ENCODE measurements around the gene VWA8.

GRCh38 chr13:41780715-41781706, 179.9 kb downstream of the VWA8 start:
- TF ChIP-seq RXRA (IDR thresholded peaks at IDR 0.05) = no peak
- TF ChIP-seq CTCF (IDR thresholded peaks at IDR 0.05; ENCODE audit: low read depth, low read length, missing input control) = no peak
- TF ChIP-seq YY1 (IDR thresholded peaks at IDR 0.05) = no peak
- TF ChIP-seq MAX (IDR thresholded peaks at IDR 0.05) = no peak
- no peak for TF ChIP-seq FOXA1 (IDR thresholded peaks at IDR 0.05)
- TF ChIP-seq ATF3 (IDR thresholded peaks at IDR 0.05) = no peak
- TF ChIP-seq GABPA (IDR thresholded peaks at IDR 0.05 in 1 of 2, conservative IDR thresholded peaks at IDR 0.05 in 1 of 2) = no peak
- TF ChIP-seq TAF1 (conservative IDR thresholded peaks at IDR 0.05) = no peak
- TF ChIP-seq REST (IDR thresholded peaks at IDR 0.05) = no peak
- TF ChIP-seq HNF4A (conservative IDR thresholded peaks at IDR 0.05) = no peak
- TF ChIP-seq RAD21 (IDR thresholded peaks at IDR 0.05) = no peak
- TF ChIP-seq, protein P1, sequence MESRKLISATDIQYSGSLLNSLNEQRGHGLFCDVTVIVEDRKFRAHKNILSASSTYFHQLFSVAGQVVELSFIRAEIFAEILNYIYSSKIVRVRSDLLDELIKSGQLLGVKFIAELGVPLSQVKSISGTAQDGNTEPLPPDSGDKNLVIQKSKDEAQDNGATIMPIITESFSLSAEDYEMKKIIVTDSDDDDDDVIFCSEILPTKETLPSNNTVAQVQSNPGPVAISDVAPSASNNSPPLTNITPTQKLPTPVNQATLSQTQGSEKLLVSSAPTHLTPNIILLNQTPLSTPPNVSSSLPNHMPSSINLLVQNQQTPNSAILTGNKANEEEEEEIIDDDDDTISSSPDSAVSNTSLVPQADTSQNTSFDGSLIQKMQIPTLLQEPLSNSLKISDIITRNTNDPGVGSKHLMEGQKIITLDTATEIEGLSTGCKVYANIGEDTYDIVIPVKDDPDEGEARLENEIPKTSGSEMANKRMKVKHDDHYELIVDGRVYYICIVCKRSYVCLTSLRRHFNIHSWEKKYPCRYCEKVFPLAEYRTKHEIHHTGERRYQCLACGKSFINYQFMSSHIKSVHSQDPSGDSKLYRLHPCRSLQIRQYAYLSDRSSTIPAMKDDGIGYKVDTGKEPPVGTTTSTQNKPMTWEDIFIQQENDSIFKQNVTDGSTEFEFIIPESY (IDR thresholded peaks at IDR 0.05) = no peak
